H1 (cell line): Measurements from ENCODE around the gene PPP1R12B. TPM values are rescaled to one million over a fixed set of nuclear protein-coding genes. Genes with fewer than 3 reads are reported as not detected.

ENCODE experiments used
- BRCA1 ChIP-seq: IDR thresholded peaks from 2 replicates; pipeline ENCODE4 v1.6.1; 2012; ENCODE audit warnings: low read depth, low read length, improper control_type of control experiment
- CHD1 ChIP-seq: IDR thresholded peaks from 2 replicates; pipeline ENCODE4 v1.6.1; 2012; ENCODE audit warnings: low read depth, low read length, improper control_type of control experiment
- CHD7 ChIP-seq: fragments of 300-600 bp; sonication (generic); IDR thresholded peaks from 2 replicates; pipeline ENCODE4 v1.7.1; 2012; ENCODE audit warnings: low read length, moderate library complexity, mild to moderate bottlenecking, inconsistent platforms; ENCODE audit not compliant: insufficient replicate concordance
- GTF2F1 ChIP-seq: IDR thresholded peaks from 2 replicates; pipeline ENCODE4 v1.6.1; 2012; ENCODE audit warnings: low read depth, low read length, improper control_type of control experiment, borderline replicate concordance
- NRF1 ChIP-seq: IDR thresholded peaks from 2 replicates; pipeline ENCODE4 v1.6.1; 2011; ENCODE audit warnings: mild to moderate bottlenecking, low read depth, low read length, improper control_type of control experiment
- RFX5 ChIP-seq: IDR thresholded peaks from 2 replicates; pipeline ENCODE4 v1.6.1; 2011; ENCODE audit warnings: low read depth, low read length, improper control_type of control experiment, borderline replicate concordance
- RXRA ChIP-seq: IDR thresholded peaks from 2 replicates; pipeline ENCODE4 v1.6.1; 2011; ENCODE audit warnings: low read depth, mild to moderate bottlenecking, low read length, moderate library complexity; ENCODE audit not compliant: insufficient read depth
- TBP ChIP-seq: IDR thresholded peaks from 2 replicates; pipeline ENCODE4 v1.6.1; 2011; ENCODE audit warnings: low read depth, low read length, improper control_type of control experiment
- USF2 ChIP-seq: IDR thresholded peaks from 2 replicates; pipeline ENCODE4 v1.6.1; 2011; ENCODE audit warnings: low read length, improper control_type of control experiment
- YY1 ChIP-seq: IDR thresholded peaks from 2 replicates; pipeline ENCODE4 v1.6.1; 2011; ENCODE audit warnings: low read depth, mild to moderate bottlenecking, low read length
- polyA plus RNA-seq, 7 experiments: library from polyadenylated mRNA; depleted of rRNA in 3 of 7; stranded (reverse) in 5 of 7; unstranded in 2 of 7; fragments of >200 nt in 5 of 7; fragments of 200-250 nt in 2 of 7; gene quantifications; 1 replicate in 5 of 7; 2 replicates in 1 of 7; 4 replicates in 1 of 7; pipeline versions ENCODE4 v1.2.1 to v1.2.3, GENCODE V29; 2011 to 2013; ENCODE audit warnings: missing spikeins in 2 of 7, mixed read lengths in 2 of 7
- total RNA-seq: library from RNA; stranded (reverse); fragmentation: NEBNext Ultra II Directional; extraction: Animal tissue kit (Norgen Biotek cat#: 25700); gene quantifications from 2 replicates; pipeline ENCODE4 v1.2.1, GENCODE V29; 2021

Gene PPP1R12B
- total and polyA plus RNA-seq, 2 of the 8 experiments (the other 6 are each of a cell fraction or from before 2014, with no cell fraction given) = 7.9 to 18.7 TPM

GRCh38 chr1:202348509-202349205 lies at the start of gene PPP1R12B (continued):
- no peak for TF ChIP-seq CHD7
- TF ChIP-seq USF2 = peak; percentile 56
- no peak for TF ChIP-seq GTF2F1
- TF ChIP-seq BRCA1 = no peak
- peak; percentile 84 for TF ChIP-seq TBP
- peak; percentile 84 for TF ChIP-seq NRF1
- peak; percentile 99 for TF ChIP-seq YY1
- TF ChIP-seq RXRA = no peak
- TF ChIP-seq CHD1 = no peak
- no peak for TF ChIP-seq RFX5
